Jurkat, Clone E6-1 (cell line): Measurements from ENCODE around the gene EPAS1.

ENCODE experiments used
- DNase-seq: peaks from one replicate; pipeline ENCODE4 v3.0.0-alpha.2; 2011; ENCODE audit warnings: low read depth, low spot score
- H3K4me3 ChIP-seq: 2 replicates; pipeline ENCODE4 v1.5.1; 2011; ENCODE audit warnings: mild to moderate bottlenecking, low read length, control low read depth, moderate library complexity

The EPAS1 gene

GRCh38 chr2:46298272-46298521 lies 990 bp downstream of the EPAS1 start:
- no peak for DNase-seq
- H3K4me3 ChIP-seq = no peak overlapping the region

GRCh38 chr2:46298522-46299353 lies 1.5 kb downstream of the EPAS1 start:
- no peak for DNase-seq
- H3K4me3 ChIP-seq = no peak overlapping the region

- DNase-seq = no peak
- H3K4me3 ChIP-seq = no peak overlapping the region
Measured at GRCh38 chr2:46299365-46300263, 2.4 kb downstream of the EPAS1 start.

GRCh38 chr2:46300406-46300832 lies 3.2 kb downstream of the EPAS1 start:
- H3K4me3 ChIP-seq = no peak overlapping the region
- DNase-seq = no peak

GRCh38 chr2:46302005-46302695 lies 4.9 kb downstream of the EPAS1 start:
- no peak for DNase-seq
- H3K4me3 ChIP-seq = no peak overlapping the region

- no peak overlapping the region for H3K4me3 ChIP-seq
- no peak for DNase-seq
Measured at GRCh38 chr2:46303233-46303632, 6.0 kb downstream of the EPAS1 start.

GRCh38 chr2:46303822-46304221 lies 6.6 kb downstream of the EPAS1 start:
- DNase-seq = no peak
- H3K4me3 ChIP-seq = no peak overlapping the region

GRCh38 chr2:46304635-46305034 lies 7.4 kb downstream of the EPAS1 start:
- DNase-seq = peak; percentile 84
- peak overlapping the region; percentile 11 for H3K4me3 ChIP-seq

GRCh38 chr2:46305187-46305586 lies 8.0 kb downstream of the EPAS1 start:
- H3K4me3 ChIP-seq = peak overlapping the region; percentile 11; the same call in 1 of the 2 replicates
- no peak for DNase-seq

GRCh38 chr2:46305767-46306166 lies 8.6 kb downstream of the EPAS1 start:
- DNase-seq = no peak
- no peak overlapping the region for H3K4me3 ChIP-seq

GRCh38 chr2:46306330-46306751 lies 9.1 kb downstream of the EPAS1 start:
- DNase-seq = no peak
- no peak overlapping the region for H3K4me3 ChIP-seq

GRCh38 chr2:46306988-46307655 lies 9.9 kb downstream of the EPAS1 start:
- H3K4me3 ChIP-seq = no peak overlapping the region
- no peak for DNase-seq

GRCh38 chr2:46308081-46308480 lies 10.9 kb downstream of the EPAS1 start:
- H3K4me3 ChIP-seq = no peak overlapping the region

GRCh38 chr2:46308629-46309028 lies 11.4 kb downstream of the EPAS1 start:
- H3K4me3 ChIP-seq = no peak overlapping the region
- no peak for DNase-seq

More at GRCh38 chr2:46308081-46308480, 10.9 kb downstream of the EPAS1 start:
- DNase-seq = no peak

GRCh38 chr2:46309052-46309953 lies 12.1 kb downstream of the EPAS1 start:
- H3K4me3 ChIP-seq = no peak overlapping the region
- DNase-seq = no peak

GRCh38 chr2:46310446-46310845 lies 13.2 kb downstream of the EPAS1 start:
- H3K4me3 ChIP-seq = no peak overlapping the region
- no peak for DNase-seq

- DNase-seq = no peak
- H3K4me3 ChIP-seq = no peak overlapping the region
Measured at GRCh38 chr2:46311651-46312223, 14.5 kb downstream of the EPAS1 start.

GRCh38 chr2:46313063-46313462 lies 15.9 kb downstream of the EPAS1 start:
- no peak for DNase-seq
- H3K4me3 ChIP-seq = no peak overlapping the region
